ENCODE measurements around the gene NKIRAS2.

- no peak for TF ChIP-seq EZH2 (IDR thresholded peaks at IDR 0.05; ENCODE audit: borderline replicate concordance, low read depth, low read length, severe bottlenecking)
- TF ChIP-seq POLR2A (IDR thresholded peaks at IDR 0.05; ENCODE audit: low read depth, low read length): no peak
- no peak for TF ChIP-seq CTCF (IDR thresholded peaks at IDR 0.05; ENCODE audit: extremely low read depth in 1 of 2, insufficient read depth in 1 of 2, low read depth in 1 of 2, low read length in 2 of 2)
- no peak for TF ChIP-seq MYC (IDR thresholded peaks at IDR 0.05; ENCODE audit: low read depth, low read length)
- TF ChIP-seq, protein P1, sequence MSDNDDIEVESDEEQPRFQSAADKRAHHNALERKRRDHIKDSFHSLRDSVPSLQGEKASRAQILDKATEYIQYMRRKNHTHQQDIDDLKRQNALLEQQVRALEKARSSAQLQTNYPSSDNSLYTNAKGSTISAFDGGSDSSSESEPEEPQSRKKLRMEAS (IDR thresholded peaks at IDR 0.05; ENCODE audit: insufficient read depth, insufficient read length): no peak
- no peak for TF ChIP-seq POLR2AphosphoS5 (IDR thresholded peaks at IDR 0.05; ENCODE audit: insufficient read depth, low read depth, low read length)
- TF ChIP-seq FOS (IDR thresholded peaks at IDR 0.05; ENCODE audit: borderline replicate concordance, insufficient read depth, low read length): no peak
These were observed 47.1 kb upstream of the NKIRAS2 start for GRCh38 chr17:41972571-41973407.
